Prostate gland (tissue), 2 donors: Measurements from ENCODE around the gene ORMDL1.

Experiments
- POLR2AphosphoS5 ChIP-seq: sonication (generic); formaldehyde crosslinking; IDR thresholded peaks from one replicate; pipeline ENCODE4 v1.6.1; 2017; ENCODE audit warnings: antibody characterized with exemption
- TF ChIP-seq, protein P1 (sequence below), 4 experiments: fragments of 200-600 bp in 2 of 4; fragments of 450-650 bp in 2 of 4; sonication (generic) in 2 of 4; IDR thresholded peaks; 1 replicate in 3 of 4; 2 replicates in 1 of 4; pipeline ENCODE4 v1.5.1; 2016 to 2019; ENCODE audit warnings: antibody characterized with exemption in 4 of 4, mild to moderate bottlenecking in 2 of 4, moderate library complexity in 2 of 4

GRCh38 chr2:189723192-189723591 lies 60.9 kb downstream of the ORMDL1 start:
- TF ChIP-seq POLR2AphosphoS5: no peak
- TF ChIP-seq, protein P1, sequence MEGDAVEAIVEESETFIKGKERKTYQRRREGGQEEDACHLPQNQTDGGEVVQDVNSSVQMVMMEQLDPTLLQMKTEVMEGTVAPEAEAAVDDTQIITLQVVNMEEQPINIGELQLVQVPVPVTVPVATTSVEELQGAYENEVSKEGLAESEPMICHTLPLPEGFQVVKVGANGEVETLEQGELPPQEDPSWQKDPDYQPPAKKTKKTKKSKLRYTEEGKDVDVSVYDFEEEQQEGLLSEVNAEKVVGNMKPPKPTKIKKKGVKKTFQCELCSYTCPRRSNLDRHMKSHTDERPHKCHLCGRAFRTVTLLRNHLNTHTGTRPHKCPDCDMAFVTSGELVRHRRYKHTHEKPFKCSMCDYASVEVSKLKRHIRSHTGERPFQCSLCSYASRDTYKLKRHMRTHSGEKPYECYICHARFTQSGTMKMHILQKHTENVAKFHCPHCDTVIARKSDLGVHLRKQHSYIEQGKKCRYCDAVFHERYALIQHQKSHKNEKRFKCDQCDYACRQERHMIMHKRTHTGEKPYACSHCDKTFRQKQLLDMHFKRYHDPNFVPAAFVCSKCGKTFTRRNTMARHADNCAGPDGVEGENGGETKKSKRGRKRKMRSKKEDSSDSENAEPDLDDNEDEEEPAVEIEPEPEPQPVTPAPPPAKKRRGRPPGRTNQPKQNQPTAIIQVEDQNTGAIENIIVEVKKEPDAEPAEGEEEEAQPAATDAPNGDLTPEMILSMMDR (IDR thresholded peaks at IDR 0.05): no peak
